GM21717 (cell line): ENCODE results near the gene FTSJ1.
"Not testable (repeated sequence)": the region's sequence is repeated elsewhere in the genome, so short reads cannot be mapped to it uniquely, and the experiment has no call there.

Experiments used
- ATAC-seq: cut with Tn5 transposase; IDR thresholded peaks from one replicate; pipeline ENCODE4 v1.9.1; 2021; ENCODE audit warnings: mild to moderate bottlenecking, moderate library complexity; ENCODE audit not compliant: unreplicated experiment

Gene FTSJ1

GRCh38 chrX:48493890-48494364, 17.9 kb downstream of the FTSJ1 start:
- ATAC-seq = no peak

GRCh38 chrX:48496660-48497059, 20.7 kb downstream of the FTSJ1 start:
- no peak for ATAC-seq

DNA sequence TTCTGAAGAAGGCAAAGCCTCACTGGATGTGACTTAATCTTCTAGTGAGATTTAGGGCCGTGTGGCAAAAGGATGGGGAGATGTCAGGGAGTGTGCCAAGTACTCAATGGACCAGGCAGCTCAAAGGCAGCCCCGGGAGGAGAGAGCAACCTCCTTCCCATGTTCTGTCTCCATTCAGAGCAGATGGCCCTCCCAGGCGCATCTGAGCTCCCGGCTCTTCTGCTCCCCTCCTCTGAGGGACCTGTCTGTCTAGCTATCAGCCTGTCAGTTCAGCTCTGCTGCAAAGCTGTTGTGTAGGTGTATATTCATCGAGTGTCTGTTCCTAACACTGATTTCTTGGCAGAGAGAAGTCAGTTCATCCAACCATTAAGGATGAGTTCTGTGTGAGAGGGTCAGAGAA, 21.9 kb downstream of the FTSJ1 start:
- ATAC-seq = no peak

DNA sequence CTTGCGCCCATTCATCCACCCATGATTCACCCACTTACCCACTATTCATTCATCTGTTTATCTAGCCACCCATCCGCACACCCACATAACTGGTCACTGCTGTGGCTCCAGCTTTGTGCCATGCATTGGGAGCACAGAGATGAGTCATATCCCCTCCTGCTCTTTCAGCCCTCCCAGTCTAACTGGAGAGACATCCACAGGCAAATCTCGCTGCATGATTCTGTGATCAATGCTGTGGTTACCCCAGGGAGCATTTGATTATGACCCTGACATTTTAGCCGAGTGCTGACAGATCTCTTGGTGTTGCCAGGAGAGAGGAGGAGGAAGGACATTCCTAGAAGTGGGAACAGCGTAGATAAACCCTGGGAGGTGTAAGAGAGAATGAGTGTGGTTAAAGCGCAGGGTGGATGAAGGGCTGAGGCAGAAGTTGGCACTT, 22.4 kb downstream of the FTSJ1 start:
- ATAC-seq = no peak

GRCh38 chrX:48504261-48504660, 28.3 kb downstream of the FTSJ1 start:
- ATAC-seq = no peak

GRCh38 chrX:48505481-48505880, 29.5 kb downstream of the FTSJ1 start:
- no peak for ATAC-seq

- ATAC-seq = no peak
Observed at GRCh38 chrX:48507246-48507645, 31.2 kb downstream of the FTSJ1 start.

GRCh38 chrX:48508400-48509244, 32.6 kb downstream of the FTSJ1 start, which contains the start of gene PORCN:
TSS of gene PORCN (plus strand) at chrX:48508992. CDS start at chrX:48509821, 829 bp downstream.
- peak; percentile 69 for ATAC-seq

- peak; percentile 20 for ATAC-seq
Observed at GRCh38 chrX:48509245-48509590, 33.2 kb downstream of the FTSJ1 start.

GRCh38 chrX:48509619-48510018, 33.6 kb downstream of the FTSJ1 start:
- ATAC-seq = no peak

DNA sequence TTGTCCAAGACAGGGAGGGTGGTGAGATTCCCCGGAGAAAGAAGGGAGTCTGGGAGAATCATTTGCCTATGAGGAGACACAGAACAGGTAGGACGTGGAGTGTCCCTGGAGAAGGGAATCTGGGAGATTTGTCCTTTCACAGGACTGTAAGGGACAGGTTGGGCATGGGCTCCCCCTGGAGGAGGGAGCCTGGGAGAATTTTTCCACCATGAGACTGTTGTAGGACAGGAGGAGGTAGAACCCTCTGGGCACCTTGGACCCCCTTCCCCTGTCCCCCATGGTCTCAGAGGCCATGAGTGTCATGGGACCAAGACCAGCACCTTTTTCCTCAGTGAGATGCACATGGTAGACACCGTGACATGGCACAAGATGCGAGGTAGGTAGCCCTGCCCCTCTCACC, 35.6 kb downstream of the FTSJ1 start:
- ATAC-seq = no peak

DNA sequence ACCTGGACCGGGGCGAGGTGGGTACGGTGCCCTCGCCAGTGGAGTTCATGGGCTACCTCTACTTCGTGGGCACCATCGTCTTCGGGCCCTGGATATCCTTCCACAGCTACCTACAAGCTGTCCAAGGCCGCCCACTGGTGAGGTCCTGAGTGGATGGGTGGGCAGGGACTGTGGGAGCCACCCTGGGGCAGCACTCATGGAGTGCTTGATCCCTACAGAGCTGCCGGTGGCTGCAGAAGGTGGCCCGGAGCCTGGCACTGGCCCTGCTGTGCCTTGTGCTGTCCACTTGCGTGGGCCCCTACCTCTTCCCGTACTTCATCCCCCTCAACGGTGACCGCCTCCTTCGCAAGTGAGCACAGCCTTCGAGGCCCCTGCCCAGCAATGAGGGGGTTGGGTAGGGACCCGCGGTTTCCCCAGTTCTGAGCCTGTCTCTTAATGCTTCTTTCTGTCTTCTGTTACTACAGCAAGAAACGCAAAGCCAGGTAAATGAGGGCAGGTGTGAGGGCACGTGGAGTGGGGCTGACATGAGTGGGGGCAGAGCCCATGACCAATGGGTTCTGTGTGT, 36.5 kb downstream of the FTSJ1 start:
- no peak for ATAC-seq

DNA sequence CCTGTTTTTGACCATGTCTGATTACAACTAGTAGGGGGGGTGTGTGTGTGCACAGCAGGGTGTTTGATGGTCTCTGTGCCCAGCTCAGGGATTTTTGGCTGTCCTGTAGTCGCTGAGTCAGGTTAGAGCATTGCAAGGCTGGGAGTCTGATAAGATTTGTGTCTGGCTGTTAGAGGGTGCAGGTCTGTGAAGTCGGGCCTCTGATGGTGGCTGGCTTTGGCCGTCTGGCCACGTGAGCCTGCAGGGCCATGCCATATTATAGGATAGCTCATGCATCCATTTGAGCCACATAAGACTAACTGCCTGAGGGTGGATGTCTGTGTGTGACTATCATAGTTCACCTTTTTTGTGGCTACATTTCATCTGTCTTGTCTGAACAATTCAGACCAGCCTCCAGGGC, 37.7 kb downstream of the FTSJ1 start:
- no peak for ATAC-seq

DNA sequence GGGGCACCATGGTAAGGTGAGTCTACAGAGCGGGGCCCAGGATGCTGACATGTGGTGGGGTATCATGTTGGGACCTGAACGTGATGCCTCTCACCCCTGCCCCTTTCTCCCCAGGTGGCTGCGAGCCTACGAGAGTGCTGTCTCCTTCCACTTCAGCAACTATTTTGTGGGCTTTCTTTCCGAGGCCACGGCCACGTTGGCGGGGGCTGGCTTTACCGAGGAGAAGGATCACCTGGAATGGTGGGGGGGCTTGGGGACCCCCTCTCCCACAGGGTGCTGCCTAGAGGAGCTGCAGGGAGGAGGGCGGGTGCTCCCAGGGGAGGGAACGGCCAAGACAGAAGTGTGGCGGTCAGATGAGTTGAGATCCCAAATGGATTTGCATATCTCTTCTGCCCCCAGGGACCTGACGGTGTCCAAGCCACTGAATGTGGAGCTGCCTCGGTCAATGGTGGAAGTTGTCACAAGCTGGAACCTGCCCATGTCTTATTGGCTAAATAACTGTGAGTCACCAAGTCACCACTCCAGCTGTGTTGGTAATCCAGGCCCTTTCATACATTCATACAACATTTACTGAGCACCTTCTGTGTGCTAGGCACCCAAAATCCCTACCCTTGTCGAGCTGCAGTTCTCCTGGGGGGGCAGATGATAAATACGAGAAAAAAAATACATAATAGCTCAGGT, 38.3 kb downstream of the FTSJ1 start:
- ATAC-seq = no peak

DNA sequence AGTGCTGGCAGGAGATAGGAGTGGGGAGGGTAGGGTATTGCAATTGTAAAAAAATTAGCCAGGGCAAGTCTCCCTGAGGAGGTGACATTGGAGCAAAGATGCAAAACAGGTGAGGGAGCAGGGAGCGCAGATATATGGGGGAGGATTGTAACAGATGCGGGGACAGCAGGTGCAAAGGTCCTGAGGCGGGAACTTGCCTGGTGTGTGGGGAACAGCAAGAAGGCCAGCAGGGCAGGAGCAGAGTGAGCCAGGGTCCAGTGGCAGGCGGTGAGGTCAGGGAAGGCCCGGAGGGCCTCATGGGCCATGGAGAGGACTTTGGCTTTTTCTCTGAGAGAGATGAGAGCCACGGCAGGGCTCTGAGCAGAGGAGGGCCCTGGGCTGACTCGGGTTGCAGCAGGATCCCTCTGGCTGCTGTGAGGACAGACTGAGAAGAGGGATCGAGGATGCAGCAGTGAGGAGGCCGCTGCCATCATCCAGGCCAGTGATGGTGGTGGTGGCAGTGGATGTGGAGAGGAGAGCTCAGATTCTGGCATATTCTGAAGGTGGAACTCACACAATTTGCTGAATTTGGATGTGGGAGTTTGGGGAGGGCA, 39.0 kb downstream of the FTSJ1 start:
- ATAC-seq = no peak

GRCh38 chrX:48515842-48516241, 39.8 kb downstream of the FTSJ1 start:
- ATAC-seq = no peak

GRCh38 chrX:48516285-48516684, 40.3 kb downstream of the FTSJ1 start:
- no peak for ATAC-seq

DNA sequence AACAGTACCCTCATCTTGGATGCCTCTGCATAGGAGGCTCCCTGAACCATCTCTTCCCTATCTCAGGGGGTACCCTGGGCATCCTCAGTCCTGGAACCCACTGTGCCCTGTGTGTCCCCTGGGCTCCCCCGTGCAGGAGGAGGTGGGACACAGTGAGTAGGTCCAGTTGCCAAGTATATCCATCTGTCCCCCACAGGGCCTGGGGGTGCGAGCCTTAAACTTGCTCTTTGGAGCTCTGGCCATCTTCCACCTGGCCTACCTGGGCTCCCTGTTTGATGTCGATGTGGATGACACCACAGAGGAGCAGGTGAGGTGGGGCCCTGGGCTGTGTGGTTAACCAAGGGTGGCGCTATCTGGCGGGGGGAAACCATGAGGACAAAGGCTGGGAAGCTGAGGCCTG, 41.0 kb downstream of the FTSJ1 start:
- ATAC-seq = no peak

GRCh38 chrX:48519481-48519880, 43.5 kb downstream of the FTSJ1 start:
- ATAC-seq = not testable (repeated sequence)

- ATAC-seq = no peak
Observed at GRCh38 chrX:48520455-48520854, 44.5 kb downstream of the FTSJ1 start.

- no peak for ATAC-seq
Observed at GRCh38 chrX:48520976-48521352, 45.0 kb downstream of the FTSJ1 start.
